B cell (primary cell): Measurements from ENCODE around the gene UCN3.

Experiments
- EZH2 ChIP-seq: IDR thresholded peaks from 2 replicates; pipeline ENCODE4 v1.6.1; 2012; ENCODE audit warnings: borderline replicate concordance, low read depth, mild to moderate bottlenecking, moderate library complexity, low read length; ENCODE audit not compliant: insufficient read depth, poor library complexity, severe bottlenecking
- TF ChIP-seq, protein P1 (sequence below): fragments of 200-600 bp; IDR thresholded peaks from one replicate; pipeline ENCODE4 v1.8.0; 2022; ENCODE audit warnings: antibody characterized with exemption, mild to moderate bottlenecking

DNA sequence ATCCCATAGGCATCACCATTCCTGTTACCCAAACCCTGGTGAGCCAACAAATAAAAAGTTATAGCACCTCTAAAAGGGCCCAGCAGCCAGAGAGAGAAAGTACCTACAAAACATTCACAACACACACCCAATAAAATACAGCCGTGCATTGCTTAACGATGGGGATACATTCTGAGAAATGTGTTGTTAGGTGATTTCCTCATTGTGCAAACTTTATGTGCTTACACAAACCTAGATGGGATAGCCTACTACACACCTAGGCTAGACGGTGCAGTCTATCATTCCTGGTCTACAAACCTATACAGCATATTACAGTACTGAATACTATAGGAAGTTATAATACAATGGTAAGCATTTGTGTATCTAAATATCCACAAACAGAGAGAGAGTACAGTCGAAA lies 44.9 kb upstream of the UCN3 start:
- TF ChIP-seq, protein P1, sequence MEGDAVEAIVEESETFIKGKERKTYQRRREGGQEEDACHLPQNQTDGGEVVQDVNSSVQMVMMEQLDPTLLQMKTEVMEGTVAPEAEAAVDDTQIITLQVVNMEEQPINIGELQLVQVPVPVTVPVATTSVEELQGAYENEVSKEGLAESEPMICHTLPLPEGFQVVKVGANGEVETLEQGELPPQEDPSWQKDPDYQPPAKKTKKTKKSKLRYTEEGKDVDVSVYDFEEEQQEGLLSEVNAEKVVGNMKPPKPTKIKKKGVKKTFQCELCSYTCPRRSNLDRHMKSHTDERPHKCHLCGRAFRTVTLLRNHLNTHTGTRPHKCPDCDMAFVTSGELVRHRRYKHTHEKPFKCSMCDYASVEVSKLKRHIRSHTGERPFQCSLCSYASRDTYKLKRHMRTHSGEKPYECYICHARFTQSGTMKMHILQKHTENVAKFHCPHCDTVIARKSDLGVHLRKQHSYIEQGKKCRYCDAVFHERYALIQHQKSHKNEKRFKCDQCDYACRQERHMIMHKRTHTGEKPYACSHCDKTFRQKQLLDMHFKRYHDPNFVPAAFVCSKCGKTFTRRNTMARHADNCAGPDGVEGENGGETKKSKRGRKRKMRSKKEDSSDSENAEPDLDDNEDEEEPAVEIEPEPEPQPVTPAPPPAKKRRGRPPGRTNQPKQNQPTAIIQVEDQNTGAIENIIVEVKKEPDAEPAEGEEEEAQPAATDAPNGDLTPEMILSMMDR = no peak
- no peak for TF ChIP-seq EZH2
